ENCODE results near the gene MYL6. TPM values are rescaled to one million over a fixed set of nuclear protein-coding genes. Genes with fewer than 3 reads are reported as not detected.

MYL6 gene
- total and polyA plus RNA-seq, 2 donors (not counting 3 experiments of a cell fraction or from before 2014, with no cell fraction given), result 2,543 to 8,470 TPM

GRCh38 chr12:56172839-56173238 is 14.7 kb downstream of the MYL6 start:
- dilution Hi-C loops (cut with MboI; ENCODE audit: extremely low pct_ligation_motif_present, low sequenced_read_pairs), result no loop called here
- no peak for TF ChIP-seq MAX (IDR thresholded peaks at IDR 0.05; ENCODE audit: insufficient read depth, insufficient read length)
- no peak for TF ChIP-seq POLR2A (IDR thresholded peaks at IDR 0.05; ENCODE audit: low read depth, low read length)
- TF ChIP-seq GATA2 (IDR thresholded peaks at IDR 0.05; ENCODE audit: insufficient read depth, insufficient read length, low read depth, low read length), result no peak
- no peak for TF ChIP-seq EZH2 (IDR thresholded peaks at IDR 0.05; ENCODE audit: borderline replicate concordance, low read depth, low read length, severe bottlenecking)
- TF ChIP-seq CTCF (IDR thresholded peaks at IDR 0.05; ENCODE audit: extremely low read depth in 1 of 2, insufficient read depth in 1 of 2, low read depth in 1 of 2, low read length in 2 of 2), result no peak
- no peak for TF ChIP-seq MYC (IDR thresholded peaks at IDR 0.05; ENCODE audit: low read depth, low read length)
- no peak for TF ChIP-seq FOS (IDR thresholded peaks at IDR 0.05; ENCODE audit: borderline replicate concordance, insufficient read depth, low read length)
- TF ChIP-seq JUN (IDR thresholded peaks at IDR 0.05; ENCODE audit: borderline replicate concordance, insufficient read depth, insufficient read length, low read depth), result no peak
- H3K9me3 ChIP-seq (replicated peaks; ENCODE audit: control insufficient read depth, insufficient read depth, low read length), result no peaks in the 10 kb centered on the region
- peaks cover 7% of the 10 kb centered on the region for H3K4me1 ChIP-seq (ENCODE audit: control insufficient read depth, extremely low read depth, insufficient read depth, low read length)
- no TSS peak for BruUV-seq (replicated peaks)
- H3K27me3 ChIP-seq (ENCODE audit: control insufficient read depth in 2 of 2, insufficient read depth in 2 of 2, low read length in 2 of 2), result no peaks in the 10 kb centered on the region
- H3K27ac ChIP-seq (ENCODE audit: insufficient read depth, low read depth, low read length), result no peak overlapping the region
- intact Hi-C loops (cut with micrococcal nuclease), result no loop called here
- CTCF ChIA-PET, result interaction anchor here (1.0 to 1.6 kb wide), 2 partner anchors 17 to 53 kb away, joined by 3 to 7 read pairs; partner anchors contain the start of gene SMARCC2
- peaks cover 18 to 53% of the 10 kb centered on the region in 2 experiments for H3K36me3 ChIP-seq (ENCODE audit: control insufficient read depth in 2 of 2, extremely low read depth in 1 of 2, insufficient read depth in 2 of 2, low read length in 2 of 2)
- no peak overlapping the region for H3K4me3 ChIP-seq (replicated peaks in 1 of 3; ENCODE audit: insufficient read depth in 1 of 3, low read depth in 1 of 3, low read length in 3 of 3)
- no peak overlapping the region for H3K4me2 ChIP-seq (ENCODE audit: insufficient read depth, low read length)
- H3K9ac ChIP-seq (replicated peaks; ENCODE audit: extremely low read depth, insufficient read depth, low read length), result no peak overlapping the region
- H2AFZ ChIP-seq (ENCODE audit: low read depth, low read length), result no peak overlapping the region
- POLR2A ChIA-PET, result no interaction called here
- FAIRE-seq (no peak), DNase-seq (ENCODE audit: low read depth, low spot score) (no peak)
- no peaks in the 10 kb centered on the region for H3K79me2 ChIP-seq (ENCODE audit: control insufficient read depth, insufficient read depth, low read length)
- H4K20me1 ChIP-seq (replicated peaks; ENCODE audit: control insufficient read depth, extremely low read depth, insufficient read depth, low read length), result no peaks in the 10 kb centered on the region
- no peaks in the 10 kb centered on the region for H3K9me1 ChIP-seq (replicated peaks; ENCODE audit: control insufficient read depth, extremely low read depth, insufficient read depth, low read length)
